Smooth muscle cell of the brain vasculature (primary cell): ENCODE measurements around the gene ZSCAN21.

Experiments used
- DNase-seq: peaks from one replicate; pipeline ENCODE4 v3.0.0-alpha.2; 2012; ENCODE audit warnings: low read depth, low spot score

The ZSCAN21 gene

DNA sequence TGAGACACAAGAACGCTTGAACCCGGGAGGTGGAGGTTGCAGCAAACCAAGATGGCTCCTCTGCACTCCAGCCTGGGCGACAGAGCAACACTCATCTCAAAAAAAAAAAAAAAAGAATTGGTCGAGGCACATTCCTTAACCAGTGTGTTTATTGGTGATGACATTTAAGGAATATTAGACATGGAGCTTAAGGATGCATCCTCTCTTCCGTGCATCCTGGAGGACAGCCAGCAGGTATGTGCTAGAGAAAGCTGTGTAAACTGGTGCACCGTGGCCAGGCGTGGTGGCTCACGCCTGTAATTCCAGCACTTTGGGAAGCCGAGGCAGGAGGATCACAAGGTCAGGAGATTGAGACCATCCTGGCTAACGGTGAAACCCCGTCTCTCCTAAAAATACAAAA lies 22.4 kb upstream of the ZSCAN21 start:
- DNase-seq, result no peak

DNA sequence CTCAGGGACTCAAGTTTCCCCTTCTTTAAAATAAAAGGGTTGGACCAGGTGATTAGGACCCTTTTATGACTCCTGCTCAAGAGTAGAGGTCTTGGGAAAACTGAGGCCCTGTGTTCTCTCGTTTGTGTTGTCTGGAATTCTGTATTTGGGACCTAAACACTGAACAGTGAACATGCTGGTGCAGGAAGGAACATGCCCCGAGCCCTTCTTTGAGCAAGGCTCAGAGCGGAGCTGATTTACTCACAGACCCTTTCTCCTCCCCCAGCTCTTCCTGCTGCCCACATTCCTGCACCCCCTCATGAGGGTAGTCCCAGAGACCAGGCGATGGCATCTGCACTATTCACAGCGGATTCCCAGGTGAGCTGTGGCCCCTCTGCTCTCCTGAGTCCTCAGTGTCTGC lies 20.0 kb upstream of the ZSCAN21 start:
- DNase-seq, result no peak

DNA sequence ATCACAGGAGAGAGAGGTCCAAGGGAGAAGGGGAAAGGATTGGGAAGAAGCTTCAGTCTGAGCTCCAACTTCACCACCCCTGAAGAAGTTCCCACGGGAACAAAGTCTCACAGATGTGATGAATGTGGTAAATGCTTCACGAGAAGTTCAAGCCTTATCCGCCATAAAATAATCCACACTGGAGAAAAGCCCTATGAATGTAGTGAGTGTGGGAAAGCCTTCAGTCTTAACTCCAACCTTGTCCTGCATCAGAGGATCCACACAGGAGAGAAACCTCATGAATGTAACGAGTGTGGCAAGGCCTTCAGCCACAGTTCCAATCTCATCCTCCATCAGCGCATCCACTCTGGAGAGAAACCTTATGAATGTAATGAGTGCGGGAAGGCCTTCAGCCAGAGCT lies 16.0 kb upstream of the ZSCAN21 start:
- no peak for DNase-seq

DNA sequence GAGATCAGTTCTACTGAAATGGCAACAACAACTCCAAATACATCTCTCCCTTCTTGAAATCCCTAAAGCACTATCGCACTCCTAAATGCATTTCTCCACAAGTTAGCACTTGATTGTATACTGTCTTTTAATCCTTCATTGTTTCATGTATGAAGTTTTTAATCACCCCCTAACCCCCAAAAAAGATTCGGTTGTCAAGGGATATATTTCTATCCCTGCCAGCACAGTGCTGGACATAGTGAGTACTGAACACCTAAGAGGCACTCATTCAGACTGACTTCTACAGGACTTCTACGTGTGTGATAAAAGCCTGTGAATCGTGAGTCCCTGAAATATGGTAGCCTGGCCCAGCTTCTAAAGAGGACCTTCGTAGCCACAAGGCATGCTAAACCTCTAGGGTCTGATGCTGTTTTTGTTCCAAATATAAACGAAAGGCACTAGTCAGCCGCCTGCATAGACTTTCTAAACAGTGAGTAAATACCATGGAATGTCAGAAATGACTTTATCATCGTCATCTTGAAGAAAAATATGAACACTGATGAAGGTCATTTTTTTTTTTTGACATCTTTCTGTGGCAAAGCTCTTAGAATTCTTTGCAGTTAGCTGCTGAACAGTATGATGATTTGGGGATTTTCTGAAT lies 14.6 kb upstream of the ZSCAN21 start:
- DNase-seq, result peak; percentile 52

DNA sequence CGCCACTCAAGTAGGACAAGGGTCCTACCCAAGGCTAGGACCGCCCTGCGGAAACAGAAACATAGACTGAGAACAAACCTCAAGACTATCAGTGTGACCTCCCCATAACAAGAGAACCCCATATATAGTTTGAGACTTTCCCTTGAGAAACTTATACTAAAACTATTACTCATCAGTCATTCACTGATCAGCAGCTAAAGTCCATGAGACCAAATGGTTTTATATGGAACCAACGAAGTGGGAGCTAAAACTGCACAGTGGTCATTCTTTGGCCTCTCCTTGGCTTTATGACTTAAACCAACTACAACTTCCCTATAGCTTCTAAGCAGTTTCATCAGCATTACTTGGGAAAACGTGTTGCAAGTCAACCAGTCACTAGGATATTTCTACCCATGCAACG lies 13.7 kb upstream of the ZSCAN21 start:
- DNase-seq, result no peak

DNA sequence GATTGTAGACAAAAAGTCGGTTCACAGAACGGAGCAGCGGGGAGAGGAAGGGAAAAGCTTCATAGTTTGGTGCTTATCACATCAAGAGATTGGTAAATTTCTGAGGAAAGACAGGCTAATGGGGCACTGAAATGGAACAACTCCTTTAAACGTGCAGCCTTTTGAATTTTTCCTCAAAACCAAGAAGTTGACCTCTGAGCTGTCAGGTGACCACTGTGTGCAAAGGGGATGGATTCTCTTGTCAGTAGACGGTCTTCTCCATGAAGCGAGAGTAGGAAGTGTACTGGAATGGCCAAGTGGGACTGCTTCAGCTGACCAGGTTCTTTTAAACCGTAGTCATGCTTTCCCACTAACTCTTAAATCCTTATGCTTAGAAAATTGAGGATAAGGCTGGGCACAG lies 11.2 kb upstream of the ZSCAN21 start:
- no peak for DNase-seq

DNA sequence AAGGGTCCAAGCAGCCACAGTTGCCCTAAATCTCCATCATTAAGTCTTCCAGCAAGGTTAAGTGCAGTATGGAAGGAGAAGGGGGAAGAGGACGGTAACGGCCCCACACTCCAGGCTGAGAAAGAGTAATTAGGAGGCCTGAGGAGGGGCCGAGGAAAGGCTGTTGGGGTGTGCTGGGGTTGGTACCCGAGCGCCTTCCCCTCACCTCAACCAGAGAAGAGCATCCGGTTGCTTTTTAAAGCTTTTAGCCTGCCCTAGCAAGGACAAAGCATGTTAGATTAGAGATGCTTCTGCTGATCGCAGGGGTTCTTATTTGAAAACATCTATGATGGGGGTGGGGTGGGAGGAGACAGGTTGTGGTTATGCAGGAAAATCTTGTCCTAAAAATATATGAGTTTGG lies 9.0 kb upstream of the ZSCAN21 start:
- no peak for DNase-seq

DNA sequence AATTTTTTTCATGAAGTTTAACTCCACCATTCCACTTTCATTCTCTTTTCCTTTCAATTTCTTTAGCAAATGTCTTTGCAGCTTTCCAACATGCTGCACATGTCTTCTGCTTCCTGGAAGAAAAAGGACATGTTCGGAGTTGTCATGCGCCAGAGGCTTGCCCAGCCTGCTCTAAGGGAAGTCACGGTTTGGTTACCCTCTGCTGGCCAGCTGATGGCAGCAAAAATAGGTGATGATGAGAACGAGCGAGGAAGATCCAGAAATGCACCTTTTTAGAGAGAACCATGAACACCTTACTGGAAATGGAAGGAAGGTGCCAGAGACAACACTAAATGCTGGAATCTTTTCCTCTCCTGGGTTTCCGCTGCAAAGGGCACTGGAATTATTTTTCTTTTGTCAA lies 4.9 kb upstream of the ZSCAN21 start:
- no peak for DNase-seq

DNA sequence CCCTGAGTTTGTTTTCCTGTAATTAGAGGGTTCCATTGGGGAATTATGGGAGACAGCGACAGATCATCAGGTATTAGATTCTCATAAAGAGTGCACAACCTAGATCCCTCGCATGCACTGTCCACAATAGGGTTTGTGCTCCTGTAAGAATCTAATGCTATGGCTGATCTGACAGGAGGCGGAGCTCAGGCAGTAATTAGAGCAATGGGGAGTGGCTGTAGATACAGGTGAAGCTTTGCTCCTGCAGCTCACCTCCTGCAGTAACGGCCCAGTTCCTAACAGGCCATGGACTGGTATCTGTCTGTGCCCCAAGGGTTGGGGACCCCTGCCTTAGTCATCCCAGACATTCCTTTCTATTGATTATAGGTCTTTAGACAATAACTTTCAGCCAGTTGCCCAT lies 894 bp upstream of the ZSCAN21 start:
- DNase-seq, result no peak

DNA sequence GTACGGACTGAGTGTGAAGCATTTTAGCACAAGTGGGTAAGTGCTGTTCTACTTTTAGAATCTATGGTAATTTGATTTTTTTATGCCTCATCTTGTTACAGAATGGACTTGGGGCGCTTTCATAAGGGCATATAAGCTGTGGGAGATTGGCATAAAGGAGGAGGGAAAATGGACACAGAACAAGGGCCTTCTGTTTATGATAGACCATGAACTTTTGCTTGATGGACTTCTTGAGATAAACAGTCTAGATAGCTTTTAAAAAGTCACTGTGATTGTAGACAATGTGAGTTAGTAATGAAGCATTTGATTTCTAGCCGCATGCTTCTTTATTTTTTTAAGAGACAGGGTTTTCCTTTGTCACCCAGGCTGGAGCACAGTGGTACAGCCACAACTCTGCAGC lies 2.0 kb downstream of the ZSCAN21 start:
- DNase-seq, result no peak

DNA sequence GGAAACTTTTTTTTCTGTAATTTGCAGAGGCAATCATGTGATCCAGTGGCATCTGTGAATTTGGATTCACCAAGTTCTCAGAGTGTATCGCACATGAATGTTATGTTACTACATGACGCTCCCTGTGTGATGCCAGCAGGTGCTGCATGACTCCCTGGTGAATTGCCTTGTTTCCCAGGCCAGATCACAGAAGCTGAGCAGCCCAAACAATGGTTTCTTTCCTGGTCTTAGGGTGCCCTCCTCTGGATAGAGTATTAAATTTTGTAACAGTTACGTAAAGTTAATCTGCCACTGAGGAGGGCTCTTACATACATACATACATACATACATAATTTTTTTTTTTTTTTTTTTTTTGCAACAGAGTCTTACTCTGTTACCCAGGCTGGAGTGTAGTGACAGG lies 3.6 kb downstream of the ZSCAN21 start:
- peak; percentile 32 for DNase-seq

DNA sequence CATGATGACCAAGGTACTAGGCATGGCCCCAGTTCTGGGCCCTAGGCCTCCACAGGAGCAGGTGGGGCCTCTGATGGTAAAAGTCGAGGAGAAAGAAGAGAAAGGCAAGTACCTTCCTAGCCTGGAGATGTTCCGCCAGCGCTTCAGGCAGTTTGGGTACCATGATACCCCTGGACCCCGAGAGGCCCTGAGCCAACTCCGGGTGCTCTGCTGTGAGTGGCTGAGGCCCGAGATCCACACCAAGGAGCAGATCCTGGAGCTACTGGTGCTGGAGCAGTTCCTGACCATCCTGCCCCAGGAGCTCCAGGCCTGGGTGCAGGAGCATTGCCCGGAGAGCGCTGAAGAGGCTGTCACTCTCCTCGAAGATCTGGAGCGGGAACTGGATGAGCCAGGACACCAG lies 7.4 kb downstream of the ZSCAN21 start:
- no peak for DNase-seq

DNA sequence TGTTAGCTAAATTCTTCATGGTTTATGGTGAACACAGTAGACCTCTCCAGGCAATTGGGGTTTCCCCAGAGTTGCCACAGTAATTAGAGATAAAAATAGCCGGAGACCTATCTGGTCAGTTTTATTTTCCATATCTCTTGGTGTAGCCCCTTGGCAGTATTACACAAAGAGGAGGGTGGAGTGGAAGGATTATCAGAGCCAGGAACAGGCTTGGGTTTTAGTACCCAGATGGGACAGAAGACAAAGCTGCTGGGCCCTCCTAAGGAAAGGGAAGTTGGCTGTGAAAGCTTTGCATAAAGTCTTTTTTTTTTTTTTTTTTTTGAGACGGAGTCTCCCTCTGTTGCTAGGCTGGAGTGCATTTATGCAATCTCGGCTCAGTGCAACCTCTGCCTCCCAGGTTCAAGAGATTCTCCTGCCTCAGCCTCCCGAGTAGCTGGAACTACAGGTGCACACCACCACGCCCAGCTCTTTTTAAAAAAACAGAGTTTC lies 9.7 kb downstream of the ZSCAN21 start:
- DNase-seq, result no peak

DNA sequence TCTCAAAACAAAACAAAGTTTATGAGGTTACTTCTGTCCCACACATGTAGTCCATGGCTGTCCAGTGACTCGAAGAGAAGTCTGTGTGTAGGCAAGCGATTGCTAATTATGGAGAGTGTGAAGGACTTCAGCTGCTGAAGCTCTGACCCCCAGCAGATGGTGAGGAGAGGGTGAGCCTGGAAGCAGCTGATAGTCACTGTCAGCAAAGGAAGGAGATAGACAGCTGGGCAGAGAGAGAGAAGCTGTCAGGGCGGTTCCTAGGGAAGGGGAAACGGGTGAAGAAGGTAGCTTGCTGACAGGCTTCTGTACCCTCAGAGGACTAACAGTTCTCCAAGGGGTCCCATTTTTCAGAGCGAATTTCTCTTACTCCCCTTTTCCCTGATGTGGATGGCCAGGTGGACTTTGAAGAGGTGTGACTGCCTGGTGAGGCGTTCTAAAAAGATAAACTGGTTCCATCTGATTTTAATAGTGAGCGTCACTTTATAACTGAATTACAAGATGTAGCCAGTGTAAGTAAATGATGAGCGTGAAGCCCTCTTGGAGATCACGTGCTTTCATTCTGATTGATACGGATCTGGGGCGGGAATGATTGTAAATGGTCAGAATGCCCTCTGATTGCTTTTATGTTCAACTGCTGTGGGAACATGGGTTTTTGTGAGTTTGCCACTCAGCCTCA lies 12.1 kb downstream of the ZSCAN21 start:
- DNase-seq, result no peak

DNA sequence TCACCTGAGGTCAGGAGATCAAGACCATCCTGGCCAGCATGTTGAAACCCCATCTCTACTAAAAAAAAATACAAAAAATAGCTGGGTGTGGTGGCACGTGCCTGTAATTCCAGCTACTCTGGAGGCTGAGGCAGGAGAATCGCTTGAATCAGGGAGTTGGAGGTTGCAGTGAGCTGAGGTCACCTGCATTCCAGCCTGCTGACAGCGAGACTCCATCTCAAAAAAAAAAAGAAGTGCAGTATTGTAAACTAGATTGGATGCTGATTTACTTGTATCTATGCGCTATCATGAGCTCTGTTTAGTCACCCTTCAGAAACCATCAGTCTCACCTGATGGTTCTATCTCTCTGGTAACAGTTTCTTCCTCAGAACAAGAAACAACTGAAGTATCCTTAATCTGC lies 13.8 kb downstream of the ZSCAN21 start:
- DNase-seq, result no peak

DNA sequence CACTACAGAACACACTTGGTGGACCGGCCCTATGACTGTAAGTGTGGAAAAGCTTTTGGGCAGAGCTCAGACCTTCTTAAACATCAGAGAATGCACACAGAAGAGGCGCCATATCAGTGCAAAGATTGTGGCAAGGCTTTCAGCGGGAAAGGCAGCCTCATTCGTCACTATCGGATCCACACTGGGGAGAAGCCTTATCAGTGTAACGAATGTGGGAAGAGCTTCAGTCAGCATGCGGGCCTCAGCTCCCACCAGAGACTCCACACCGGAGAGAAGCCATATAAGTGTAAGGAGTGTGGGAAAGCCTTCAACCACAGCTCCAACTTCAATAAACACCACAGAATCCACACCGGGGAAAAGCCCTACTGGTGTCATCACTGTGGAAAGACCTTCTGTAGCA lies 14.6 kb downstream of the ZSCAN21 start:
- DNase-seq, result no peak

DNA sequence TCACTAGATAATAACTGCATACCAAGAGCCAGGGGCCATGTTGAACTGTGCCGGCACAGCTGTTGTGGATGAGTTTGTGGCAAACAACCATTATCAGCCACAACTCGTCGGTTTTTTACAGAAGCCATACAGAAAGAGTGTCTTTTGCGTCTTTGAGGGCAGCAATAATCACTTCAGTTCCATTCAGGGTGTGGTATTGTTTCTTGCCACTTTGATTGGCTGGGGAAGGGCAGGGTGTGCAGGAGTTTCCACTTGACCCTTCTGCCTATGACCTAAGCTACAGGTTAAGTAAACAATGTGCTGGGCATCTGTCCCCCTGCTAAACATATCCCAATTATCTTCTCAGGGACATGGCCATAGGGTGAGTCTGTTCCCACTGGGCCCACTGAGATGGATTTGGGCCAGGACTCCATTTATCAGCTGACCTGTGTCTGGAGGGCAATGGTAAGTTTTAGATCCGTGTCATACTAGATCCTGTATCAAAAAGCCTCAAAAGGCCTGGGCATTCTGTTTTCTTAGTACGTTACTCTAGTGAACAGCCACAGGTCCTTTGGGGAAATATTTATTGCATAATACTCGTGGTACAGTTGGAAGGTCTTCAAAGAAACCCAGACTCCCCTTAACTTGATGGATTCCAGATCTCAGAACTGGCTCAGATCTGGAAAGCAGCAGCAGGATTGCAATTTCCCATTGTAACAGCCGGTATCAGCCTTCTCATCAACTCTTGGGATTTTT lies 16.0 kb downstream of the ZSCAN21 start:
- no peak for DNase-seq

DNA sequence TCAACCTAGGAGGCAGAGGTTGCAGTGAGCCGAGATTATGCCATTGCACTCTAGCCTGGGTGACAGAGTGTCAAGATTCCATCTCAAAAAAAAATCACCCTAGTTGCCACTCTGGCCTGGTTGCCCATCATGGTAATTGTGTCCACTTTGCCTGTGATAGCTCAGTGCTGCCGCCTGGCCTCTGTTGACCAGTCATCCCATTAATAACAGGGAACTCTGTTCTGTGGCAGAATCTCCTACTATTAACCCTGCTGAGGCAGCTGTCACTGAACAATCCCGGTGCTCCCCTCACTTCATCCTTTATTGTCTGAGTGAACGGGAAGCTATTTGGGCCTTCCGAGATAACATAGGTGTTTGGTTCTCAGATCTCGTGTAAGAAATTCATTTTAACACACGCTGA lies 17.4 kb downstream of the ZSCAN21 start:
- DNase-seq, result no peak

DNA sequence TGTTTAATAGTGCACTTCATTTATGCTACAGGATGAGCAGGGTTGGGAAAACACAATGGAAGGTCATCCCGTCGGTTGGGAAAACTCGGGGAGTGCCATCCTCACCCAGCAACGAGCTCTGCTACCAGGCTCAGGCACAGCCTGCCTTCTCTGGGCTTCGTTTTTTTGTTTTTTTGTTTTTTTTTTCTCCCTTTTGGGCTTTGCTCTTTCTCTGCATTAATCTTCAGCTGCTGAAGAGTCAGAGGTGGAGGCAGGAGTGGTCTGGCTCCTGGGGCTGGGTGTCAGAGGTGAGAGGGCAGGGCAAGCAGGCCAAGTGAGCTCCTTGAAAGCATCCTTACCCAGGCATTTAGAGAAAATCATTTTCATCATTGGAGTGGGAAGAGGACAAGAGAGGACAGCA lies 20.4 kb downstream of the ZSCAN21 start:
- DNase-seq, result no peak

DNA sequence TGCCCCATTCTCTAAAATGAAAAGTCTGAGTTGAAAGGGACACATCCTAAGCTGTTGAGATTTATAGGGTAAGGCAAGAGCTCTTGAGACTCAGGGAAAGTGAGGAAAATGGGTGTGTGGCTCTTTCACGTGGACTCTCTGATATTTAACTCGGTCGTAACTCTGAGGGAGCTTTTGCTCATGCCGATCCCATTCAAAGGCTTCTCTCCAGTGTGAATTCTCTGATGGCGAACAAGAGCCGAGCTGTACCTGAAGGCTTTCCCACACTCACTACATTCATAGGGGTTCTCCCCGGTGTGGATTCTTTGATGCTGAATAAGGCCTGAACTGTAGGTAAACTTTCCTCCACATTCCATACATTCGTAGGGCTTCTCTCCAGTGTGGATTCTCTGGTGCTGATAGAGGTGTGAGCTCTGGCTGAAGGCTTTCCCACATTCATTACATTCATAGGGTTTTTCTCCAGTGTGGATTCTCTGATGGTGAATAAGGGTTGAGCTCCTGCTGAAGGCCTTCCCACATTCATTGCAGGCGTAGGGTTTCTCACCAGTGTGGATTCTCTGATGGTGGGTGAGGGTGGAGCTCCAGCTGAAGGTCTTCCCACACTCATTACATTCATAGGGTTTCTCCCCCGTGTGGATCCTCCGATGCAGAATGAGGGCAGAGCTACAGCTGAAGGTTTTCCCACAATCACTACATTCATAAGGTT lies 21.6 kb downstream of the ZSCAN21 start:
- DNase-seq, result no peak

DNA sequence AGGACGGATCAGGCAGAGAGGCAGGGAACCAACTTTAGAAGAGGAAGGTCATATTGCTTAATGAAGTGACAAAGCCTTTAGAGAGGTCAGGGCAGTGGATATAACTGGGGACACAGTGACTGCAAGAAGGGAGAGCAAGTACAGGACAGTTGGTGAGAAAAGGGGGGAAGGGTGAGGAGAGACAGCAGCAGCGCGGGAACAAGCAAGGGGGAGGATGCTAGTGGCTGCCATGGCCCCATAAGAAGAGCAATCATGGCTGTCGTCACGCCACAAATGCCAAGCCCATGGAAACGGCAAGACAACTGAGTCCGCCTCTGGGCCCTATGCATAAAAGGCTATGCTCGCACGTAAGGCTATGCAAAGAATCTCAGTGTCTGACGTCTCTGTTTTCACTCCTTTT lies 22.9 kb downstream of the ZSCAN21 start:
- DNase-seq, result no peak

DNA sequence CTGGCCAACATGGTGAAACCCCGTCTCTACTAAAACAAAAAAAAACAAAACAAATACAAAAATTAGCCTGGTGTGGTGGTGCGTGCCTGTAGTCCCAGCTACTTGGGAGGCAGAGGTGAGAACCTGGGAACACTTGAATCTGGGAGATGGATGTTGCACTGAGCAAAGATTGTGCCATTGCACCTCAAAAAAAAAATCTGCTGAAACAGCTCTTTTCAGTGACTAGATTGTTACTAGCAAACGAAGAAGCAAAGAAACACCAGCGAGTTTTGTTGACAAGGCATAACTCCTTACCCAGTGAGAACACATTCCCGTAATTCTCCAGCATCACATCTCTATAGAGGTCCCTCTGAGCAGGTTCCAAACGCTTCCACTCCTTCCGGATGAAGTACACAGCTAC lies 25.3 kb downstream of the ZSCAN21 start:
- no peak for DNase-seq
